GM21737 (cell line): ENCODE results near the gene ZSCAN21.
A peak's percentile ranks its signal among the peaks of the same experiment; 100 is the strongest.

Experiments
- ATAC-seq: cut with Tn5 transposase; IDR thresholded peaks from one replicate; pipeline ENCODE4 v1.9.1; 2021; ENCODE audit warnings: mild to moderate bottlenecking, moderate library complexity; ENCODE audit not compliant: unreplicated experiment

The ZSCAN21 gene

DNA sequence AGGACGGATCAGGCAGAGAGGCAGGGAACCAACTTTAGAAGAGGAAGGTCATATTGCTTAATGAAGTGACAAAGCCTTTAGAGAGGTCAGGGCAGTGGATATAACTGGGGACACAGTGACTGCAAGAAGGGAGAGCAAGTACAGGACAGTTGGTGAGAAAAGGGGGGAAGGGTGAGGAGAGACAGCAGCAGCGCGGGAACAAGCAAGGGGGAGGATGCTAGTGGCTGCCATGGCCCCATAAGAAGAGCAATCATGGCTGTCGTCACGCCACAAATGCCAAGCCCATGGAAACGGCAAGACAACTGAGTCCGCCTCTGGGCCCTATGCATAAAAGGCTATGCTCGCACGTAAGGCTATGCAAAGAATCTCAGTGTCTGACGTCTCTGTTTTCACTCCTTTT, 22.9 kb downstream of the ZSCAN21 start:
- ATAC-seq = no peak

DNA sequence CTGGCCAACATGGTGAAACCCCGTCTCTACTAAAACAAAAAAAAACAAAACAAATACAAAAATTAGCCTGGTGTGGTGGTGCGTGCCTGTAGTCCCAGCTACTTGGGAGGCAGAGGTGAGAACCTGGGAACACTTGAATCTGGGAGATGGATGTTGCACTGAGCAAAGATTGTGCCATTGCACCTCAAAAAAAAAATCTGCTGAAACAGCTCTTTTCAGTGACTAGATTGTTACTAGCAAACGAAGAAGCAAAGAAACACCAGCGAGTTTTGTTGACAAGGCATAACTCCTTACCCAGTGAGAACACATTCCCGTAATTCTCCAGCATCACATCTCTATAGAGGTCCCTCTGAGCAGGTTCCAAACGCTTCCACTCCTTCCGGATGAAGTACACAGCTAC, 25.3 kb downstream of the ZSCAN21 start:
- ATAC-seq = no peak

DNA sequence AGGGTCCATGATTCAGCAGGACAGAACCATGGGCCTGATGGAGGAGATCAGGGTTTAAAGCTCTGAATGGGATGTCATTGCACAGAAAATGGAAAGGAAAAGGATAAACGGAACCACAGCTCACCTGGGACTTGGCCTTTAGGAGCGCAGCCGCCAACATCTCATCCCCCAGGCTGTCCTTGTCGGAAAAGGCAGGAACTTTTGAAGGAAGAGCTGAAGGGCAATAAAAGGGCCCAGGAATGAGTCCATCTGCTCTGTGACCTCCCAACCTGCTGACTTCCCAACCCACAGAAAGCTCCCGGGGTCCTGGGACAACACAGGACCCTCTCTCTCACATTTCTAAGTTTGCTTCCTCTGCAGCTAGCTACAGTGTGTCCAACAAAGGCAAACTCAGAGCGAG, 25.8 kb downstream of the ZSCAN21 start:
- no peak for ATAC-seq

DNA sequence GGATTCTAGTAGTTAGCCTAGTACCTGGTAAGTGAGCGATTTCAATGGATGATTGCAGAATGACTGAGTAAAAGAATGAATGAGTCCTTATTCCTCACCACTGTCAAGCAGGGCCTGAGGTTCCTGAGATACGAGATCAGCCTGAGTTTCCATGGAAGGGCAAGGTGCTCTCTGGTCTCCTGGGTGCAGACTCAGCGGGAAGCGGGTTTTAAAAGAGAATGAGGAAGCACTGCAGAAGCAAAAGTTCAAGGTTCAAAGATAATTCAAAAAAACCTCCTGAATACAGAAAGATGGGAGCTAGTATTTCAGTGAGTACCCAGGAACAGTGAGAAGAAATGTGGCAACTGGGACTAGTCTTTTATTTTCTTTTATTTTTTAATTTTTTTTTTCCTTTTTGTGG, 27.6 kb downstream of the ZSCAN21 start:
- no peak for ATAC-seq

DNA sequence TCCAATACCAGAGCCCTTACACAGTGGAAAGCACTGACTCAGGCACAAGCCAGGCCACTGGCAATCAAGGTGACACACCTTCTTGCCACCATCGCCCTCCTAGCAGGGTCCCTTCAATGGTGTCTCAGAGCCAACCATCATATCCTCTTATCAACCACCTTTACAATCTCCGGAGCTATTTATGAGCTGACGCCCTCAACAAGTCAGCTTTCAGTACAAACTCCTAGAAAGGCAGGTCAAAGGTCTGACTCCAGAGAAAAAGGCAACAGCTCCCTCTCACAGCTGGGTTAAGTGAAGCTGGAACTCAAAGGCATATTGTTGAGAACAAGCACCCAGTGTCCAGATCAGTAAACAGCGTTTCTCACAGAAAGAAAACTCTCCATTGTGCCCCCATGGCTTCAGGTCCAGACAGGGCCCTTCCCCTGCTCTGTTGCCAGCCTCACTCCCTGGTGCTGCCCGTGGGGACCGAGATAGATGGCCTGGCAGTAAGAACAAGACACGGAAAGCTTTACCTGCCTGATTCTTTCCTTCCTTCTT, 29.5 kb downstream of the ZSCAN21 start:
- no peak for ATAC-seq

DNA sequence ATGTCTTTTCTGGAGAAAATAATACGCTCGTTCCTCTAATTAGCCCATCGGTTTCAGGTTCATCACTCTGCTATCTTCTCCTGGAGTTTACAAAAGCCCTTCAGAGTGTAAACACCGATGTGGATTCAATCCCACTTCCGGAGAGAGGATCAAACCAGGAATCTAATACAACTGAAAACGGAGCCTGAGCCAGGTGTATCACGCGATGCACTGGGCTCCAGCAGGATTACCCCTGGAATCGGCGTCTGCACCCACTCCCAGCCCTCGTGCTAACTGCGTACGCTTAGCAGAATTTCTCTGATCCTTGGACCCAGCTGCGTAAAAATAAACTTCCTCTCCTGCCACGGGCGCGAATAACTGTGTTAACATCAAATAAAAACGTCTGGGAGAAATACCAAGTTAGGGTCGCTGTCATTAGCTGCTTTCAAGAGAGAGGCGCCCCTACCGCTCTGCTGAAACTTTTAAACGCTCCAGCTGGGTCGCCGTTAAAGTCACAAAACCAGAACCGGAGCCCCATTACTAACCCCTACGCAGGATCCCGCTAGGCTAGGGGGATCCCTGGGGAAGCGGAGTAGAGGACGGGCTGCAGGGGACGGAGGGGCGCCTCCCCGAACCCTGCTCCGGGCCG, 31.4 kb downstream of the ZSCAN21 start:
- ATAC-seq = no peak

DNA sequence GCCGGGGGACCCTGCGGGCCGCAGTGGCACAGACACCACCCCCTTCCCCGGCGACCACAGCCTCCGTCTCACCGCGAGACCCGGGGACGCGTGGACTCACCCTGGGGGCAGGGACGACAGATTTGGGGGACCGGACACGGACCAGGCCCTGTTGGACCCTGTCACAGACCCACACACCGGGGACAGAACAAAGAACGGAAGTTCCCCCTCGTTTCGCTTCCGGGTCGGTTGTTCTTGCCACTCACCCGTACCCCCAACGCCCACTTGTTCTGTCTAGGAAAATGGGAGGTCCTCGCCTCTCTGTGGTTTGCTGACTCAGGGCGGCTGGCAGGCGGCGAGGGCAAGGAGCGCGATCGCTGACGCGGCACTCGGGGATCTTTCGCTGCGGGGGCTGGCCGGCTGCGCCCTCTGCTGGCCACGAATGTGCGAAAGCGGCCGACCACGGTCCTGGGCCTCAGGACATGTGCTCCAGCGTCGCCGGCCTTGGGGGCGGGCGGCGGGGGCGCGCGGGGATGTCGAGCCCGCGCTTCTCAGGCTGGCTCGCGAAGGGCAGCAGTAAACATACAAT, 32.0 kb downstream of the ZSCAN21 start, which contains the start of gene ZNF3:
Gene ZNF3 (minus strand): TSS at position 189 of the 568 bp plus-strand sequence. CDS start 4,366 bp downstream, outside the sequence.
- peak; percentile 87 for ATAC-seq

DNA sequence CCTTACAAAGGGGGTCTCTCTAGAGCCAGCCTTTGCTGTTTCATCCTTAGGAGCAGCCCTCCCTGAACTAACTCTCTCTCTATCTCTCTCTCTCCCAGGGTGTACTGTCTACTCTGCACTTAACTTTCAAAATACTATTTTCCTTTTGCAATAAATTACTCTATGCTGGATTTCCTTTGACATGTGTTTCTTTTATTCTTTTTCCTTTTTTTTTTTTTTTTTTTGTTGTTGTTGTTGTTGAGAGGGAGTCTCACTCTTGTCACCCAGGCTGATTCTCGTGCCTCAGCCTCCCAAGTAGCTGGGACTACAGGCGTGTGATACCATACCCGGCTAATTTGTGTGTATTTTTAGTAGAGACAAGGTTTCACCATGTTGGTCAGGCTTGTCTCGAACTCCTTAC, 33.4 kb downstream of the ZSCAN21 start:
- no peak for ATAC-seq

DNA sequence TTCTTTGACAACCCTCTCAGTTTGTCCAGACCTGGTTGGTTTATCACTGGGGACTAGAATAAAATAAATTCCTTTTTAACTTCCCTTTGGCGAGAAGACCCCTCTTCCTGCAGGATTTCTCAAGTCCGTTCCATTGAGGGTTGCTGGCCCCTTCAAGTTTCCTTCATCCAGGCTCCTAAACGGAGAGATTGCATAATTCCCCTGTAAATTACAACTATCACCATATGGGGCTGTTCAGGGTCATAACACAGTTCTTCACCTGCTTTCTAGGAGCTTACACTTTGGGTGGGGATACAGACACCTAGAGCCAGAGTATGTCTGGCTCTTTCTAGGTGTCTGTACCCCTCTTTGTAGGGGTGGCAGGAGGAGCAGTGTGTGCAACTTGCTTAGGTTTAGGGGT, 35.9 kb downstream of the ZSCAN21 start:
- ATAC-seq = no peak

DNA sequence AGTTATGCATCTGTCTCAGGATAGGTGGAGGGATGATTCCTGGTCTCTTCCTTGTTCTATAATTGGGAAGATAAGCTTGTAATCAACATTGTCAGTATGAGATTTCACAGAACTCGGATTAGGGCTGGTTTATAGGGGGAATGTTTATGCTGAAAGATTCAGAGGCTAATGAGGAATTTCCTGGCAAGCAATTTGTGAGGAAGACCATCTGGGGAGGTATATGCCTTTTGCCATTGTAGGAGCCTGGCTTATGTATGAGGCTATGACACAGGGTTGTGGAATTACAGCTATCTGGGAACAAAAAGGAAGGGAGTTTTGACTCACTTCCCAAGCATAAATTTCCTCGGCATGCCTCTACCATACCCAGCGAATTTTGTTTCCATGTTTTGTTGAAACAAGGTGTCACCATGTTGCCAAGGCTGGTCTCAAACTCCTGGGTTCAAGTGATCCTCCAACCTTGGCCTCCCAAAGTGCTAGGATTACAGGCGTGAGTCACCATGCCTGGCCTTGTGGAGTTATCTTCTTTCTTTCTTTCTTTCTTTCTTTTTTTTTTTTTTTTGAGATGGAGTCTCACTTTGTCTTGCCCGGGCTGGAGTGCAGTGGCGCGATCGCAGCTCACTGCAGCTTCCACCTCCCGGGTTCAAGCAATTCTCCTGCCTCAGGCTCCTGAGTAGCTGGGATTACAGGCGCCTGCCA, 37.6 kb downstream of the ZSCAN21 start:
- ATAC-seq = no peak

DNA sequence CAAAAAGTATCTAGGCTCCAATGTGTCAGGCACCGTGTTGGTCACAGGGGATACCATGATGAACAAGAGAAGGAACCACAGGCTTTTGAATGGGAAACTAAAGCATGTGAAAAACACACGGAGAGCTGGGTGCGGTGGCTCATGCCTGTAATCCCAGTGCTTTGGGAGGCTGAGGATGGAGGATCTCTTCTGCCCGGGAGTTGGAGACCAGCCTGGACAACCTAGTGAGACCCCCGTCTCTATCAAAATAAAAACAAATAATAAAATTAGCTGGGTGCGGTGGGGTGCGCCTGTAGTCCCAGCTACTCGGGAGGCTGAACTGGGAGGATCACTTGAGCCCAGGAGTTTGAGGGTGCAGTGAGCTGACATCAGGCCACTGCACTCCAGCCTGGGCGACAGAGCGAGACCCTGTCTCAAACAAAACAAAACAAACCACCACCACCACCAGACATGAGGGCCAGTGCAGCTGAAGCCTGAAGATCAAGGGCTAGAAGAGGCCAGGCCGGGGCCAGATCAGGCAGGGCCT, 38.6 kb downstream of the ZSCAN21 start:
- ATAC-seq = no peak

DNA sequence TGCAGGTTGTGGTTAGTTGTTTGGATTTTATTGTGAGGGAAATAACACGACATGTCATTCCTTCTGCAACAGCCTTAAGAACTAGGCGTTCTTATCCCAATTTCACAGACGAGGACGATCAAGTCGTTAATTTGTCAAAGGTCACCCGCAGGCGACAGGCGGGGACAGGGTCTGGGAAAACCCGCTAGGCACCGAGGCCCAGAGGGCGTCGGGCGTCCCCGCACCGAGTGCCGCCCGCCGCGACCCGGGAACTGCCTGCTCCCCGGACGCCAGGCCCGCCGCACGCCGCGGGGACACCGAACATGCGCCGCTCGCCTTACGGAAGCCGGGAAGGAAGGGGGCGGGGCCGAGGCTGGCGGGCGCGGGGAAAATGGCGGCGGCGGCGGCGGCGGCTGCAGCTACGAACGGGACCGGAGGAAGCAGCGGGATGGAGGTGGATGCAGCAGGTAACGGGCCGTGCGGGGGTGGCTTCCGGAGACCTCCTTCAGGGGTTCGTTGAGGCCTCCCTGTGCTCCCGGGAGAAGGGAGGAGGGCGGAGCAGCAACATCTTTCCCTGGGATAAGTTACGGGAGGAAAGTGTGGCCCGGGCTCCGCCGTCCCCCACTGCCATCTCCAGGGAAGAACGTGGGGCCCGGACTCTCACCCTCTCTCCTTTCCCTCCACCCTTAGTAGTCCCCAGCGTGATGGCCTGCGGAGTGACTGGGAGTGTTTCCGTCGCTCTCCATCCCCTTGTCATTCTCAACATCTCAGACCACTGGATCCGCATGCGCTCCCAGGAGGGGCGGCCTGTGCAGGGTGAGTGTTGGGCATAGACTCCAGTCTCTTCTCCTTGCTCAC, 39.3 kb downstream of the ZSCAN21 start, which contains the start of gene COPS6:
Gene COPS6 (plus strand): TSS at position 349 of the 837 bp plus-strand sequence. CDS start 22 bp downstream, at position 371.
- peak; percentile 47 for ATAC-seq

DNA sequence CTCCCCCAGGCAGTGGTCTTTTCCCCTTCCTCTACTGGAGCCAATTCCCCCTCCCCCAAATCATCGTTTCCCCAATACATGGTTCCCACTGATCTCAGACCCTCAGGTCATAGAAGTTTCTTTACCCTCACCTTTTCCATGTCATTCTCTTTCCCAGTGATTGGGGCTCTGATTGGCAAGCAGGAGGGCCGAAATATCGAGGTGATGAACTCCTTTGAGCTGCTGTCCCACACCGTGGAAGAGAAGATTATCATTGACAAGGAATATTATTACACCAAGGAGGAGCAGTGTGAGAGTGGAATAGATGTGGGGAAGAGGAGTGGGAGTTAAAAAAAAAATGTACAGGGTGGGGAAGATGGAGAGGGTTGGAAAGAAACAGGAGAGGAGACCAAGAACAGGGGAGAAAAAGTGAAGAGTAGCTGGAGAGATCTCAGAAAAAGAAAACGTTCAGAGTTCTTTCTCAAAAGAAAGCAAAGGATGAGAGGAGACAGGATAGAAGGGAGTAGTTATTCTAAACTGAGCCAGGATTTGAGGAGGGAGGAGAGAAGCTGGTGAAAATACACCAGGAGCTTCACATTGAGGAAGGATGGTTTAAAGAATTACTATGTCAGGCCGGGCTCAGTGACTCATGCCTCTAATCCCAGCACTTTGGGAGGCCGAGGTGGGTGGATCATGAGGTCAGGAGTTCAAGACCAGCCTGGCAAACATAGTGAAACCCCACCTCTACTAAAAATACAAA, 40.1 kb downstream of the ZSCAN21 start:
- no peak for ATAC-seq

DNA sequence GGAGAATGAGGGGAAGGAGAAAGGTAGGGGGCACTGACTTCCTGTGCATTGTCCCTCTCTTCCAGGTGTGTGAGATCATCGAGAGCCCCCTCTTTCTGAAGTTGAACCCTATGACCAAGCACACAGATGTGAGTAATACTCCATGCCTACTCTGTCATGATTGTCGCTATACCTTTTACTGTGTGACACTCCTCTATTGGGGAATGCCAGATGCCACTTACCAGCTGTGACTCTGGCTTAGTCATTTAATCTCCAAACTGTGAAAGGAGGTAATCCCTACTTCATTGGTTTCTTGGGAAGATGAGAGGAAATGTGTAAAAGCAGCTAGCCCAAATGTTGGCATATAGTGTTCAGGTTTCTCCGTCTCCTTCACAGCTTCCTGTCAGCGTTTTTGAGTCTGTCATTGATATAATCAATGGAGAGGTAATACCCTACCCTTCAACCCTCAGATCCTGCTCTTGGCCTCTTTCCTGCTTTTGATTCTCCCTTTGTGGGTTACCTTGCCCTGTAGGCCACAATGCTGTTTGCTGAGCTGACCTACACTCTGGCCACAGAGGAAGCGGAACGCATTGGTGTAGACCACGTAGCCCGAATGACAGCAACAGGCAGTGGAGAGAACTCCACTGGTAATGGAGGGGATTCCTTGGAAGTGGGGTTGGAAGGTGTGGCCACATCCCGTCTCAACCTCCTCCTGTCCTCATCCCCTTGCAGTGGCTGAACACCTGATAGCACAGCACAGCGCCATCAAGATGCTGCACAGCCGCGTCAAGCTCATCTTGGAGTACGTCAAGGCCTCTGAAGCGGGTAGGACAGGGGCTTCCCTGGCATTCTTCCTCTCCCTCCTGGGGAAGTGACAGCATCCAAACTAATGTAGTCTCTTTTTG, 41.2 kb downstream of the ZSCAN21 start:
- no peak for ATAC-seq

DNA sequence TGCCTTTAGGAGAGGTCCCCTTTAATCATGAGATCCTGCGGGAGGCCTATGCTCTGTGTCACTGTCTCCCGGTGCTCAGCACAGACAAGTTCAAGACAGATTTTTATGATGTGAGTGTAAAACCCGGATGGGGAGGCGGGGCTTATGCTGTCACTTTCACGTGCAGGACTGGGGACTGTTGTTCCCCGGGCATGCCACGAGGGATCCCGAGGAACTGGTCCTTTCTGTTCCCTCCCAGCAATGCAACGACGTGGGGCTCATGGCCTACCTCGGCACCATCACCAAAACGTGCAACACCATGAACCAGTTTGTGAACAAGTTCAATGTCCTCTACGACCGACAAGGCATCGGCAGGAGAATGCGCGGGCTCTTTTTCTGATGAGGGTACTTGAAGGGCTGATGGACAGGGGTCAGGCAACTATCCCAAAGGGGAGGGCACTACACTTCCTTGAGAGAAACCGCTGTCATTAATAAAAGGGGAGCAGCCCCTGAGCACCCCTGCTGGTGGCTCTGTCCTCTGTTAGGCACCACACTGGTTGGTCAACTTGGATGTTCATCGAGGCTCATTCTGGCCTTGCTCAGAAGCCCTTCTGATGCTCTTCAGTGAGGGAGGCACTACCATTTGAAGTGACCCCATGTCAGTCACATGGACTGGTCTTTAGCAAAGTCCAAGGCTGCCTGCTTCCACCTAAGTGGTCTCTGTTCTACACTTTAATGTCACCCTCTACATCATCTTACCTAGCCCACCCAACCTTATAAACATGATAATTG, 42.0 kb downstream of the ZSCAN21 start:
- no peak for ATAC-seq

DNA sequence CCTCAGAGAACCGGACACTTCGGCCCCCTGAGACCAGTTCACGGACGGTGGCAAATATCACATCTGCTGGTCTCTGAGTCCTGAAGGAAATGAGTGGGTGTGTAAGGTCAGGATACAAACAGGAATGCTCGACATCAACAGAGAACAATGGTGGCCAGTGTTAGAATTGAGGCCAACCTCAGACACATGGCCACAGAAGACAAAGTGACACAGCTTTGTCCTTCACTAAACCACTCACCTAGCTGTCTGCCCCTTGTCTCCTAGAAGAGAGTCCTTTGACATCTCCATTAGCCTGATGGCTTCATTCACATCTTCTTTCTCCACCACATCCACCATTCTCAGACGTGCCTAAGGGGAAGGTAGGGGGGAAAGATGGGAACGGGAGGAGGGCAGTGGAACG, 43.5 kb downstream of the ZSCAN21 start:
- ATAC-seq = no peak

DNA sequence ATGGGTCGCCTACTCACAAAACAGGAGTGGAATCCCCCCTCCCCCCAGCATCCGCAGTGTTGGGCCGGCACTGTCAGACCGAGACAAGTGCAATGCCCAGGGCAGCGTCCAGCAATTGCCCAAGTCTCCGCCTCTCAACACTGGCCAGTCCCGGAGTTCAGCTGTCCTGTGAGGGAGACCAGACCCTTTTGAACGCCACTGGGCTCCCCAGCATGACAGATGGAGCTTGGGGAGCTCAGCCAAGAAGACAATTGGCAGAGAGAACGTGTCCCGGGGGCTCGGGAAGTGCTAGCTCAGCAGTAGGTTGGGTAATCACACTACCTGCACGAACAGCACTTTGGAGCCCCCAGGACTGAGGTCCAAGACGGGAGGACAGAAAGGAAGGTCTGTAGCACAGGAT, 43.9 kb downstream of the ZSCAN21 start:
- ATAC-seq = no peak

DNA sequence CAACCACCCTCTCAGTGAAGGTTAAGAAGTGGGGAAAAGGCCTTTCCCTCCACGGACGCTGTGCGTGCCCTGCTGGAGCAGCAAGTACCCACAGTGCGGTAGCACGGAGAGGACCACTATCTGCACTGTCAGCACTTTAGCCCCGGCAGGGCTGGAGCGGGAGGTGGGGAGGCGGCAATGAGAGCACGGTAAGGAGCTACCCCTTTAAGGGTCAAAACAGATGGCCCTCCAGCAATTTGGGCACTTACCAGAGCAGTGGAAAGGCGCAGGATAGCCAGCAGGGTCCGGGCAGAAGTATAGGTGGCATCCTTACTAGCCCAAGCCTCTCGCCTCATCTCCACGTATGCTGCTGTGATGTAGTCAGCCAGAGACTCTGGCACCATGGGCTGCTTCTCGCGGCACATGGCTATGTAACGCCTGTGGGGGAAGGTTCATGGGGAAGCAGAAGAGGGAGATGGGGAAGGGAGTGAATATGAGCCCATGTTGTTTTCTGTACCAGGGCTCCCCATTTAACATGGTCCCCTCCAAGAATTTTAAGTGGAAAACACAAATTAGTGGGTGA, 44.4 kb downstream of the ZSCAN21 start:
- ATAC-seq = no peak
